ENCODE data around the gene SLC45A1. TPM values are rescaled to one million over a fixed set of nuclear protein-coding genes. Genes with fewer than 3 reads are reported as not detected.

Gene SLC45A1
- total RNA-seq, 1 experiment from 2014 or later = 13.8 TPM

GRCh38 chr1:8381618-8382017 is 63.7 kb downstream of the SLC45A1 start:
- ATAC-seq (no peak), DNase-seq (ENCODE audit: low read depth, low spot score) (no peak)
- Histone ChIP-seq H3K9me3 (ENCODE audit: control insufficient read depth in 1 of 2, insufficient read depth in 1 of 2, low read depth in 1 of 2, low read length in 2 of 2) (no peaks in the 10 kb centered on the region), H3K4me3 (replicated peaks in 1 of 2; ENCODE audit: low read depth in 1 of 2, low read length in 2 of 2) (no peak overlapping the region), H3K79me2 (ENCODE audit: insufficient read depth, low read length) (no peaks in the 10 kb centered on the region; the same call in 1 of the 2 replicates), H3K9ac (ENCODE audit: low read length) (no peak overlapping the region), H3K9me2 (ENCODE audit: insufficient read depth) (no peaks in the 10 kb centered on the region), H3K27ac (ENCODE audit: low read depth, low read length) (no peak overlapping the region), H3K36me3 (ENCODE audit: control insufficient read depth in 1 of 2, insufficient read depth in 2 of 2, low read length in 2 of 2) (no peaks in the 10 kb centered on the region), H2AFZ (ENCODE audit: low read depth, low read length, poor library complexity, severe bottlenecking) (no peak overlapping the region), H3K27me3 (ENCODE audit: insufficient read depth, low read length) (no peaks in the 10 kb centered on the region), H3K4me2 (ENCODE audit: low read length) (no peak overlapping the region), H4K20me1 (ENCODE audit: insufficient read depth) (no peaks in the 10 kb centered on the region), H3K4me1 (ENCODE audit: control insufficient read depth in 1 of 2, insufficient read depth in 2 of 2, low read length in 2 of 2) (no peaks in the 10 kb centered on the region)
- intact Hi-C loops (cut with micrococcal nuclease) = no loop called here
- ChIA-PET RAD21 (ENCODE audit: low non-redundant PET in 1 of 2, low total read pairs in 2 of 2, uncharacterized antibody in 2 of 2, unreplicated experiment in 2 of 2) (no interaction called here), CTCF (no interaction called here), POLR2A (interaction anchor here (0.6 kb wide), 1 partner anchor 35 kb away, joined by 5 read pairs; no protein-coding TSS in a partner anchor)
- no TSS peak for BruUV-seq (replicated peaks)
- no peak for TF ChIP-seq MAX (IDR thresholded peaks at IDR 0.05)
- TF ChIP-seq ZBTB33 (IDR thresholded peaks at IDR 0.05; ENCODE audit: extremely low read depth, insufficient replicate concordance, low read length) = no peak
- TF ChIP-seq REST (IDR thresholded peaks at IDR 0.05; ENCODE audit: low read depth) = no peak
- no peak for TF ChIP-seq SRF (IDR thresholded peaks at IDR 0.05; ENCODE audit: low read depth)
- no peak for TF ChIP-seq CBX3 (IDR thresholded peaks at IDR 0.05; ENCODE audit: low read depth)
- no peak for TF ChIP-seq TCF7L2 (IDR thresholded peaks at IDR 0.05; ENCODE audit: borderline replicate concordance, extremely low read depth, insufficient read depth, insufficient read length)
- no peak for TF ChIP-seq RAD21 (IDR thresholded peaks at IDR 0.05; ENCODE audit: low read depth)
- no peak for TF ChIP-seq CTCF (IDR thresholded peaks at IDR 0.05 in 2 of 3, conservative IDR thresholded peaks at IDR 0.05 in 1 of 3; ENCODE audit: borderline replicate concordance in 1 of 3, insufficient read depth in 1 of 3, low read depth in 2 of 3, low read length in 2 of 3)
- TF ChIP-seq SIN3A (IDR thresholded peaks at IDR 0.05; ENCODE audit: low read depth) = no peak
- TF ChIP-seq JUND (IDR thresholded peaks at IDR 0.05) = no peak
- no peak for TF ChIP-seq CEBPB (IDR thresholded peaks at IDR 0.05; ENCODE audit: low read depth)

Data from HCT116 (cell line).